ENCODE measurements around the gene OTULIN. TPM values are rescaled to one million over a fixed set of nuclear protein-coding genes. Genes with fewer than 3 reads are reported as not detected.
A peak's percentile ranks its signal among the peaks of the same experiment; 100 is the strongest.

The OTULIN gene
- total and polyA plus RNA-seq, 4 donors: 8.6 to 44.4 (median 12.1) TPM

- WGBS: 76% methylated on average over 9 of the region's 9 CpGs
- DNase-seq (ENCODE audit: low spot score): no peak
- peak overlapping the region in 1 of 2 donors; percentile 83 for H3K27ac ChIP-seq (ENCODE audit: low read depth in 1 of 2, low read length in 2 of 2)
- H3K4me3 ChIP-seq (ENCODE audit: low read depth in 1 of 3, low read length in 3 of 3): no peak overlapping the region
- H3K9me3 ChIP-seq (ENCODE audit: control insufficient read depth in 4 of 4, low read length in 3 of 4): no peaks in the 10 kb centered on the region
- no peaks in the 10 kb centered on the region for H3K27me3 ChIP-seq (ENCODE audit: control insufficient read depth in 4 of 4, insufficient read depth in 4 of 4, low read length in 3 of 4)
- peaks cover 0 to 7% (median 2%) of the 10 kb centered on the region in 4 donors for H3K36me3 ChIP-seq (ENCODE audit: control insufficient read depth in 4 of 4, insufficient read depth in 3 of 4, low read depth in 1 of 4, low read length in 3 of 4)
- peaks cover 13 to 56% (median 38%) of the 10 kb centered on the region in 4 donors for H3K4me1 ChIP-seq (ENCODE audit: control insufficient read depth in 4 of 4, insufficient read depth in 4 of 4, low read length in 3 of 4)
- H3K9ac ChIP-seq (ENCODE audit: low read depth in 1 of 2, low read length in 2 of 2): no peak overlapping the region
- TF ChIP-seq JUND (IDR thresholded peaks at IDR 0.05): no peak
- TF ChIP-seq HNF4A (conservative IDR thresholded peaks at IDR 0.05): peak; percentile 30 to 31
- no peak for TF ChIP-seq RAD21 (IDR thresholded peaks at IDR 0.05)
- TF ChIP-seq NR2F2 (IDR thresholded peaks at IDR 0.05): no peak
- peak; percentile 11 for TF ChIP-seq SP1 (IDR thresholded peaks at IDR 0.05)
These were observed 8.2 kb downstream of the OTULIN start for GRCh38 chr5:14672484-14673394.

- 81% methylated on average over 3 of the region's 3 CpGs for WGBS
- H3K36me3 ChIP-seq (ENCODE audit: control insufficient read depth in 4 of 4, insufficient read depth in 3 of 4, low read depth in 1 of 4, low read length in 3 of 4): peaks cover 0 to 10% (median 2%) of the 10 kb centered on the region in 4 donors
- H3K9me3 ChIP-seq (ENCODE audit: control insufficient read depth in 4 of 4, low read length in 3 of 4): no peaks in the 10 kb centered on the region
- peaks cover 11 to 49% (median 32%) of the 10 kb centered on the region in 4 donors for H3K4me1 ChIP-seq (ENCODE audit: control insufficient read depth in 4 of 4, insufficient read depth in 4 of 4, low read length in 3 of 4)
- H3K27ac ChIP-seq (ENCODE audit: low read depth in 1 of 2, low read length in 2 of 2): no peak overlapping the region
- H3K27me3 ChIP-seq (ENCODE audit: control insufficient read depth in 4 of 4, insufficient read depth in 4 of 4, low read length in 3 of 4): no peaks in the 10 kb centered on the region
- DNase-seq (ENCODE audit: low spot score): no peak
- H3K4me3 ChIP-seq (ENCODE audit: low read depth in 1 of 3, low read length in 3 of 3): no peak overlapping the region
- no peak overlapping the region for H3K9ac ChIP-seq (ENCODE audit: low read depth in 1 of 2, low read length in 2 of 2)
- TF ChIP-seq RAD21 (IDR thresholded peaks at IDR 0.05): no peak
- no peak for TF ChIP-seq FOXA1 (IDR thresholded peaks at IDR 0.05)
- no peak for TF ChIP-seq CTCF (IDR thresholded peaks at IDR 0.05; ENCODE audit: low read depth, low read length, missing input control)
- no peak for TF ChIP-seq HNF4G (IDR thresholded peaks at IDR 0.05)
- TF ChIP-seq, protein P1, sequence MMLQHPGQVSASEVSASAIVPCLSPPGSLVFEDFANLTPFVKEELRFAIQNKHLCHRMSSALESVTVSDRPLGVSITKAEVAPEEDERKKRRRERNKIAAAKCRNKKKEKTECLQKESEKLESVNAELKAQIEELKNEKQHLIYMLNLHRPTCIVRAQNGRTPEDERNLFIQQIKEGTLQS (IDR thresholded peaks at IDR 0.05): no peak
- TF ChIP-seq EGR1 (IDR thresholded peaks at IDR 0.05; ENCODE audit: low read depth in 2 of 2): no peak
- no peak for TF ChIP-seq FOXA2 (IDR thresholded peaks at IDR 0.05)
- TF ChIP-seq NR2F2 (IDR thresholded peaks at IDR 0.05): no peak
- no peak for TF ChIP-seq YY1 (IDR thresholded peaks at IDR 0.05)
- TF ChIP-seq SP1 (IDR thresholded peaks at IDR 0.05): no peak
- no peak for TF ChIP-seq JUND (IDR thresholded peaks at IDR 0.05)
- no peak for TF ChIP-seq RXRA (IDR thresholded peaks at IDR 0.05)
These were observed 8.9 kb downstream of the OTULIN start for GRCh38 chr5:14673443-14673842.

- no peaks in the 10 kb centered on the region for H3K9me3 ChIP-seq (ENCODE audit: control insufficient read depth in 4 of 4, low read length in 3 of 4)
- no peak overlapping the region for H3K4me3 ChIP-seq (ENCODE audit: low read depth in 1 of 3, low read length in 3 of 3)
- 93% methylated on average over 8 of the region's 8 CpGs for WGBS
- DNase-seq (ENCODE audit: low spot score): no peak
- H3K36me3 ChIP-seq (ENCODE audit: control insufficient read depth in 4 of 4, insufficient read depth in 3 of 4, low read depth in 1 of 4, low read length in 3 of 4): peaks cover 7 to 18% (median 7%) of the 10 kb centered on the region in 4 donors
- peaks cover 9 to 40% (median 22%) of the 10 kb centered on the region in 4 donors for H3K4me1 ChIP-seq (ENCODE audit: control insufficient read depth in 4 of 4, insufficient read depth in 4 of 4, low read length in 3 of 4)
- peak overlapping the region in 1 of 2 donors; percentile 34 for H3K9ac ChIP-seq (ENCODE audit: low read depth in 1 of 2, low read length in 2 of 2)
- TF ChIP-seq FOXA2 (IDR thresholded peaks at IDR 0.05) (no peak), NR2F2 (IDR thresholded peaks at IDR 0.05) (no peak), GABPA (IDR thresholded peaks at IDR 0.05 in 1 of 2, conservative IDR thresholded peaks at IDR 0.05 in 1 of 2) (no peak)
- H3K27ac ChIP-seq (ENCODE audit: low read depth in 1 of 2, low read length in 2 of 2): peak overlapping the region in 1 of 2 donors; percentile 14
- H3K27me3 ChIP-seq (ENCODE audit: control insufficient read depth in 4 of 4, insufficient read depth in 4 of 4, low read length in 3 of 4): no peaks in the 10 kb centered on the region
These were observed 10.7 kb downstream of the OTULIN start for GRCh38 chr5:14674983-14675854.

Data from liver (tissue), 9 donors.